Neural cell (in vitro differentiated cells): Measurements from ENCODE around the gene MYCN.

Experiments
- EP300 ChIP-seq: fragments of 450-650 bp; conservative IDR thresholded peaks from 2 replicates; pipeline ENCODE4 v1.6.1; 2014; ENCODE audit warnings: antibody characterized with exemption, mild to moderate bottlenecking, moderate library complexity; ENCODE audit not compliant: poor library complexity, severe bottlenecking
- EZH2 ChIP-seq: fragments of 200-600, 300-800 bp; shearing (Covaris generic), sonication (generic); IDR thresholded peaks from 2 replicates; pipeline ENCODE4 v1.6.1; 2014; ENCODE audit warnings: antibody characterized with exemption, low read length, borderline replicate concordance, mild to moderate bottlenecking; ENCODE audit not compliant: insufficient read depth, poor library complexity, severe bottlenecking
- POLR2AphosphoS5 ChIP-seq: IDR thresholded peaks from 2 replicates; pipeline ENCODE4 v1.6.1; 2012
- RAD21 ChIP-seq: fragments of 450-650 bp; conservative IDR thresholded peaks from 2 replicates; pipeline ENCODE4 v1.6.1; 2014; ENCODE audit warnings: antibody characterized with exemption, mild to moderate bottlenecking, moderate library complexity
- SMC3 ChIP-seq: fragments of 450-650 bp; conservative IDR thresholded peaks from 2 replicates; pipeline ENCODE4 v1.6.1; 2014; ENCODE audit warnings: antibody characterized with exemption, mild to moderate bottlenecking, moderate library complexity; ENCODE audit not compliant: poor library complexity
- TF ChIP-seq, protein P1 (sequence below): fragments of 450-650 bp; IDR thresholded peaks from 2 replicates; pipeline ENCODE4 v1.5.1; 2014; ENCODE audit warnings: antibody characterized with exemption, mild to moderate bottlenecking, moderate library complexity; ENCODE audit not compliant: poor library complexity, severe bottlenecking
- TF ChIP-seq, protein P2 (sequence below): IDR thresholded peaks from 2 replicates; pipeline ENCODE4 v1.6.1; 2012; ENCODE audit warnings: borderline replicate concordance

DNA sequence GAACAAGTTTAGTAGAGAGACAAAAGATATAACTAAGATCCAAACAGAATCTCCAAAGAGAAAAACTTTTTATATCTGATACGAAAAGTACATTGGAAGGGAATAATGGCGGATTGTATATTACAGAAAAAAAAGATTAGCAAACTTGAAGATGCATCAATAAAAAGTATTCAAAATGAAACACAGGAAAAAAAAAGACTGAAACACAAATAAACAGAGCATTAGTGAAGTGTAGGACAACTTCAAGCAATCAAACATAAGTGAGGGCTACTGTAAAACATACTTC, 41.1 kb upstream of the MYCN start:
- TF ChIP-seq EZH2 (no peak), SMC3 (no peak), POLR2AphosphoS5 (no peak), RAD21 (no peak), EP300 (no peak)
- TF ChIP-seq, protein P1, sequence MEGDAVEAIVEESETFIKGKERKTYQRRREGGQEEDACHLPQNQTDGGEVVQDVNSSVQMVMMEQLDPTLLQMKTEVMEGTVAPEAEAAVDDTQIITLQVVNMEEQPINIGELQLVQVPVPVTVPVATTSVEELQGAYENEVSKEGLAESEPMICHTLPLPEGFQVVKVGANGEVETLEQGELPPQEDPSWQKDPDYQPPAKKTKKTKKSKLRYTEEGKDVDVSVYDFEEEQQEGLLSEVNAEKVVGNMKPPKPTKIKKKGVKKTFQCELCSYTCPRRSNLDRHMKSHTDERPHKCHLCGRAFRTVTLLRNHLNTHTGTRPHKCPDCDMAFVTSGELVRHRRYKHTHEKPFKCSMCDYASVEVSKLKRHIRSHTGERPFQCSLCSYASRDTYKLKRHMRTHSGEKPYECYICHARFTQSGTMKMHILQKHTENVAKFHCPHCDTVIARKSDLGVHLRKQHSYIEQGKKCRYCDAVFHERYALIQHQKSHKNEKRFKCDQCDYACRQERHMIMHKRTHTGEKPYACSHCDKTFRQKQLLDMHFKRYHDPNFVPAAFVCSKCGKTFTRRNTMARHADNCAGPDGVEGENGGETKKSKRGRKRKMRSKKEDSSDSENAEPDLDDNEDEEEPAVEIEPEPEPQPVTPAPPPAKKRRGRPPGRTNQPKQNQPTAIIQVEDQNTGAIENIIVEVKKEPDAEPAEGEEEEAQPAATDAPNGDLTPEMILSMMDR, result no peak
- TF ChIP-seq, protein P2, sequence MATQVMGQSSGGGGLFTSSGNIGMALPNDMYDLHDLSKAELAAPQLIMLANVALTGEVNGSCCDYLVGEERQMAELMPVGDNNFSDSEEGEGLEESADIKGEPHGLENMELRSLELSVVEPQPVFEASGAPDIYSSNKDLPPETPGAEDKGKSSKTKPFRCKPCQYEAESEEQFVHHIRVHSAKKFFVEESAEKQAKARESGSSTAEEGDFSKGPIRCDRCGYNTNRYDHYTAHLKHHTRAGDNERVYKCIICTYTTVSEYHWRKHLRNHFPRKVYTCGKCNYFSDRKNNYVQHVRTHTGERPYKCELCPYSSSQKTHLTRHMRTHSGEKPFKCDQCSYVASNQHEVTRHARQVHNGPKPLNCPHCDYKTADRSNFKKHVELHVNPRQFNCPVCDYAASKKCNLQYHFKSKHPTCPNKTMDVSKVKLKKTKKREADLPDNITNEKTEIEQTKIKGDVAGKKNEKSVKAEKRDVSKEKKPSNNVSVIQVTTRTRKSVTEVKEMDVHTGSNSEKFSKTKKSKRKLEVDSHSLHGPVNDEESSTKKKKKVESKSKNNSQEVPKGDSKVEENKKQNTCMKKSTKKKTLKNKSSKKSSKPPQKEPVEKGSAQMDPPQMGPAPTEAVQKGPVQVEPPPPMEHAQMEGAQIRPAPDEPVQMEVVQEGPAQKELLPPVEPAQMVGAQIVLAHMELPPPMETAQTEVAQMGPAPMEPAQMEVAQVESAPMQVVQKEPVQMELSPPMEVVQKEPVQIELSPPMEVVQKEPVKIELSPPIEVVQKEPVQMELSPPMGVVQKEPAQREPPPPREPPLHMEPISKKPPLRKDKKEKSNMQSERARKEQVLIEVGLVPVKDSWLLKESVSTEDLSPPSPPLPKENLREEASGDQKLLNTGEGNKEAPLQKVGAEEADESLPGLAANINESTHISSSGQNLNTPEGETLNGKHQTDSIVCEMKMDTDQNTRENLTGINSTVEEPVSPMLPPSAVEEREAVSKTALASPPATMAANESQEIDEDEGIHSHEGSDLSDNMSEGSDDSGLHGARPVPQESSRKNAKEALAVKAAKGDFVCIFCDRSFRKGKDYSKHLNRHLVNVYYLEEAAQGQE, result no peak
